HEK293 (cell line): ENCODE data around the gene MYCBPAP.

Experiments used
- CTCF ChIA-PET: fragments of 350-600 bp; formaldehyde crosslinking; extraction: SDS; loops from one replicate; lab custom pipeline; 2021; ENCODE audit warnings: antibody characterized with exemption; lab: Yijun Ruan, JAX
- POLR2A ChIA-PET: fragments of 300-600 bp; formaldehyde crosslinking; extraction: SDS; loops from one replicate; lab custom pipeline; 2020; ENCODE audit warnings: antibody characterized with exemption, inconsistent platforms; lab: Yijun Ruan, JAX
- H3K27ac ChIP-seq: fragments of 200-500 bp; sonication (Bioruptor generic); 2 replicates; pipeline ENCODE4 v1.5.1; 2014; ENCODE audit warnings: low read depth, low read length, control low read depth, inconsistent platforms; ENCODE audit errors: extremely low read depth
- H3K36me3 ChIP-seq, 2 experiments: fragments of 200-500 bp in 1 of 2; sonication (Bioruptor generic) in 1 of 2; 1 replicate in 1 of 2; 2 replicates in 1 of 2; pipeline ENCODE4 v1.5.1; 2014 to 2017; ENCODE audit warnings: inconsistent platforms in 2 of 2, low read length in 2 of 2; ENCODE audit not compliant: control insufficient read depth in 2 of 2, insufficient read depth in 1 of 2
- H3K4me1 ChIP-seq: fragments of 200-500 bp; sonication (Bioruptor generic); 2 replicates; pipeline ENCODE4 v1.5.1; 2014; ENCODE audit warnings: mild to moderate bottlenecking, low read length, inconsistent platforms; ENCODE audit not compliant: control insufficient read depth, insufficient read depth
- H3K4me3 ChIP-seq: 2 replicates; pipeline ENCODE4 v1.5.1; 2011; ENCODE audit warnings: low read depth, mild to moderate bottlenecking, control low read depth, low read length, moderate library complexity
- H3K9me3 ChIP-seq: fragments of 200-500 bp; sonication (Bioruptor generic); 2 replicates; pipeline ENCODE4 v1.5.1; 2014; ENCODE audit warnings: low read depth, low read length, inconsistent platforms; ENCODE audit not compliant: control insufficient read depth, insufficient read depth
- MEIS1 ChIP-seq: sonication (generic); formaldehyde crosslinking; IDR thresholded peaks from 2 replicates; pipeline ENCODE4 v1.8.1; 2022; ENCODE audit warnings: missing genetic modification reagents, mild to moderate bottlenecking, borderline replicate concordance
- ZBTB17 ChIP-seq: fragments of 450-650 bp; formaldehyde crosslinking; IDR thresholded peaks from 2 replicates; pipeline ENCODE4 v1.5.1; 2016; ENCODE audit warnings: missing biosample characterization, missing genetic modification characterization
- ZNF140 ChIP-seq: fragments of 450-650 bp; formaldehyde crosslinking; IDR thresholded peaks from 2 replicates; pipeline ENCODE4 v1.5.1; 2016; ENCODE audit warnings: missing biosample characterization, missing genetic modification characterization
- ZNF155 ChIP-seq: fragments of 450-650 bp; formaldehyde crosslinking; IDR thresholded peaks from 2 replicates; pipeline ENCODE4 v1.5.1; 2016; ENCODE audit warnings: missing biosample characterization, missing genetic modification characterization
- ZNF169 ChIP-seq: fragments of 450-650 bp; formaldehyde crosslinking; IDR thresholded peaks from 2 replicates; pipeline ENCODE4 v1.5.1; 2016; ENCODE audit warnings: missing biosample characterization, missing genetic modification characterization
- ZNF701 ChIP-seq: fragments of 450-650 bp; formaldehyde crosslinking; IDR thresholded peaks from 2 replicates; pipeline ENCODE4 v1.5.1; 2016; ENCODE audit warnings: missing biosample characterization, missing genetic modification characterization
- ZNF777 ChIP-seq: fragments of 450-650 bp; formaldehyde crosslinking; IDR thresholded peaks from 2 replicates; pipeline ENCODE4 v1.5.1; 2017; ENCODE audit warnings: missing biosample characterization, missing genetic modification characterization, borderline replicate concordance
- TF ChIP-seq, protein P1 (sequence below): fragments of 450-650 bp; formaldehyde crosslinking; IDR thresholded peaks from 2 replicates; pipeline ENCODE4 v1.5.1; 2016; ENCODE audit warnings: missing biosample characterization, missing genetic modification characterization
- TF ChIP-seq, protein P2 (sequence below): fragments of 450-650 bp; formaldehyde crosslinking; IDR thresholded peaks from 2 replicates; pipeline ENCODE4 v1.5.1; 2016; ENCODE audit warnings: missing biosample characterization, missing genetic modification characterization
- TF ChIP-seq, protein P3 (sequence below): fragments of 450-650 bp; formaldehyde crosslinking; IDR thresholded peaks from 2 replicates; pipeline ENCODE4 v1.5.1; 2016; ENCODE audit warnings: missing biosample characterization, missing genetic modification characterization
- TF ChIP-seq, protein P4 (sequence below): fragments of 450-650 bp; IDR thresholded peaks from 2 replicates; pipeline ENCODE4 v1.5.1; 2018; ENCODE audit warnings: missing biosample characterization, missing genetic modification characterization
- TF ChIP-seq, protein P5 (sequence below): fragments of 450-650 bp; formaldehyde crosslinking; conservative IDR thresholded peaks from 2 replicates; pipeline ENCODE4 v1.5.1; 2016; ENCODE audit warnings: low read depth, missing biosample characterization, missing genetic modification characterization

MYCBPAP gene

DNA sequence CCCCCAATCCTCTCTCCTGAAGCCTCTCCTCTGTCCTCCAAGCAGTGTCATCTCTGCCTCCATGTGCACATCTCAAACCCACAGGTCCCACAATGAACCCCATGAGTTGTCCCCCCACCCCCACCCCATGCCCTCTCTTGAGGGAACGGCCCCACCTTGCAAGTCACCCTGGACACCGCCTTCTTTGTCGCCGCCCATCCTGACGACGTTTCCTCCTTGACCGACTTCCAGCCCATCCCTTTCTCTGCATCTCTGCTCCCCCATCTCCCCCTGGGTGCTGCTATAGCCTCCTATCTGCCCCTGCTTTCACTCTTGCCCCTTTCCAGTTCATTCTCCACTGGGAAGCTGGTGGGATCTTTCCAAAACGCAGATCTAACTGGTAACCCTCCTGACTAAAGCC lies 37.1 kb downstream of the MYCBPAP start:
- Histone ChIP-seq H3K36me3 (peaks cover 0 to 12% of the 10 kb centered on the region in 2 experiments; a peak in 1 of 3 replicates), H3K4me1 (peaks cover 16% of the 10 kb centered on the region), H3K4me3 (no peak overlapping the region), H3K27ac (no peak overlapping the region), H3K9me3 (no peaks in the 10 kb centered on the region)
- ChIA-PET CTCF (interaction anchor here (0.6 to 6.7 kb wide), 5 partner anchors 15 to 140 kb away, joined by 3 to 58 read pairs (median 3); no protein-coding TSS in a partner anchor), POLR2A (no interaction called here)
- TF ChIP-seq ZNF155: no peak
- TF ChIP-seq, protein P1, sequence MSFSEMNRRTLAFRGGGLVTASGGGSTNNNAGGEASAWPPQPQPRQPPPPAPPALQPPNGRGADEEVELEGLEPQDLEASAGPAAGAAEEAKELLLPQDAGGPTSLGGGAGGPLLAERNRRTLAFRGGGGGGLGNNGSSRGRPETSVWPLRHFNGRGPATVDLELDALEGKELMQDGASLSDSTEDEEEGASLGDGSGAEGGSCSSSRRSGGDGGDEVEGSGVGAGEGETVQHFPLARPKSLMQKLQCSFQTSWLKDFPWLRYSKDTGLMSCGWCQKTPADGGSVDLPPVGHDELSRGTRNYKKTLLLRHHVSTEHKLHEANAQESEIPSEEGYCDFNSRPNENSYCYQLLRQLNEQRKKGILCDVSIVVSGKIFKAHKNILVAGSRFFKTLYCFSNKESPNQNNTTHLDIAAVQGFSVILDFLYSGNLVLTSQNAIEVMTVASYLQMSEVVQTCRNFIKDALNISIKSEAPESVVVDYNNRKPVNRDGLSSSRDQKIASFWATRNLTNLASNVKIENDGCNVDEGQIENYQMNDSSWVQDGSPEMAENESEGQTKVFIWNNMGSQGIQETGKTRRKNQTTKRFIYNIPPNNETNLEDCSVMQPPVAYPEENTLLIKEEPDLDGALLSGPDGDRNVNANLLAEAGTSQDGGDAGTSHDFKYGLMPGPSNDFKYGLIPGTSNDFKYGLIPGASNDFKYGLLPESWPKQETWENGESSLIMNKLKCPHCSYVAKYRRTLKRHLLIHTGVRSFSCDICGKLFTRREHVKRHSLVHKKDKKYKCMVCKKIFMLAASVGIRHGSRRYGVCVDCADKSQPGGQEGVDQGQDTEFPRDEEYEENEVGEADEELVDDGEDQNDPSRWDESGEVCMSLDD (tag by site-specific recombination): 0 out of 2 replicates have a peak, but pooled peaks have one; percentile 12

DNA sequence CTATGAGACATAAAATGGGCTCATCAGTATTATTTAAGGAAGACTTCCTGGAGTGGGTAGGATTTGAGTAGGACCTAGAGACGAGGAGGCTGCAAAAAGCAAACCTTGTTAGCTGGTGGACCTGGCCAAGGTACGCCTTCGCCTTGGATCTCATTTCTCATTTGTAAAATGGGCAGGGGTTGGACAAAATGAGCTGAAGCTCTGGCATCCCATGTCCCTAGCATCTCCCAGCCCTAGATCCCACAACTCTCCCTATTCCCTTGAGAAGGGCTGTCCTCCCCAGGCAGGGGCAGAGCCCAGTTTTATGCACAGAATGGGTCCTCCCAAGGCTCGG lies 38.4 kb downstream of the MYCBPAP start:
- H3K4me1 ChIP-seq: peaks cover 16% of the 10 kb centered on the region
- H3K4me3 ChIP-seq: no peak overlapping the region
- no peak for TF ChIP-seq ZNF701
- TF ChIP-seq, protein P2, sequence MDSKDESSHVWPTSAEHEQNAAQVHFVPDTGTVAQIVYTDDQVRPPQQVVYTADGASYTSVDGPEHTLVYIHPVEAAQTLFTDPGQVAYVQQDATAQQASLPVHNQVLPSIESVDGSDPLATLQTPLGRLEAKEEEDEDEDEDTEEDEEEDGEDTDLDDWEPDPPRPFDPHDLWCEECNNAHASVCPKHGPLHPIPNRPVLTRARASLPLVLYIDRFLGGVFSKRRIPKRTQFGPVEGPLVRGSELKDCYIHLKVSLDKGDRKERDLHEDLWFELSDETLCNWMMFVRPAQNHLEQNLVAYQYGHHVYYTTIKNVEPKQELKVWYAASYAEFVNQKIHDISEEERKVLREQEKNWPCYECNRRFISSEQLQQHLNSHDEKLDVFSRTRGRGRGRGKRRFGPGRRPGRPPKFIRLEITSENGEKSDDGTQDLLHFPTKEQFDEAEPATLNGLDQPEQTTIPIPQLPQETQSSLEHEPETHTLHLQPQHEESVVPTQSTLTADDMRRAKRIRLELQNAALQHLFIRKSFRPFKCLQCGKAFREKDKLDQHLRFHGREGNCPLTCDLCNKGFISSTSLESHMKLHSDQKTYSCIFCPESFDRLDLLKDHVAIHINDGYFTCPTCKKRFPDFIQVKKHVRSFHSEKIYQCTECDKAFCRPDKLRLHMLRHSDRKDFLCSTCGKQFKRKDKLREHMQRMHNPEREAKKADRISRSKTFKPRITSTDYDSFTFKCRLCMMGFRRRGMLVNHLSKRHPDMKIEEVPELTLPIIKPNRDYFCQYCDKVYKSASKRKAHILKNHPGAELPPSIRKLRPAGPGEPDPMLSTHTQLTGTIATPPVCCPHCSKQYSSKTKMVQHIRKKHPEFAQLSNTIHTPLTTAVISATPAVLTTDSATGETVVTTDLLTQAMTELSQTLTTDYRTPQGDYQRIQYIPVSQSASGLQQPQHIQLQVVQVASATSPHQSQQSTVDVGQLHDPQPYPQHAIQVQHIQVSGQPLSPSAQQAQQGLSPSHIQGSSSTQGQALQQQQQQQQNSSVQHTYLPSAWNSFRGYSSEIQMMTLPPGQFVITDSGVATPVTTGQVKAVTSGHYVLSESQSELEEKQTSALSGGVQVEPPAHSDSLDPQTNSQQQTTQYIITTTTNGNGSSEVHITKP (tag by site-specific recombination): peak; percentile 72; the same call in 1 of the 2 replicates
- TF ChIP-seq MEIS1 (CRISPR knock-in tag): no peak
- TF ChIP-seq, protein P3, sequence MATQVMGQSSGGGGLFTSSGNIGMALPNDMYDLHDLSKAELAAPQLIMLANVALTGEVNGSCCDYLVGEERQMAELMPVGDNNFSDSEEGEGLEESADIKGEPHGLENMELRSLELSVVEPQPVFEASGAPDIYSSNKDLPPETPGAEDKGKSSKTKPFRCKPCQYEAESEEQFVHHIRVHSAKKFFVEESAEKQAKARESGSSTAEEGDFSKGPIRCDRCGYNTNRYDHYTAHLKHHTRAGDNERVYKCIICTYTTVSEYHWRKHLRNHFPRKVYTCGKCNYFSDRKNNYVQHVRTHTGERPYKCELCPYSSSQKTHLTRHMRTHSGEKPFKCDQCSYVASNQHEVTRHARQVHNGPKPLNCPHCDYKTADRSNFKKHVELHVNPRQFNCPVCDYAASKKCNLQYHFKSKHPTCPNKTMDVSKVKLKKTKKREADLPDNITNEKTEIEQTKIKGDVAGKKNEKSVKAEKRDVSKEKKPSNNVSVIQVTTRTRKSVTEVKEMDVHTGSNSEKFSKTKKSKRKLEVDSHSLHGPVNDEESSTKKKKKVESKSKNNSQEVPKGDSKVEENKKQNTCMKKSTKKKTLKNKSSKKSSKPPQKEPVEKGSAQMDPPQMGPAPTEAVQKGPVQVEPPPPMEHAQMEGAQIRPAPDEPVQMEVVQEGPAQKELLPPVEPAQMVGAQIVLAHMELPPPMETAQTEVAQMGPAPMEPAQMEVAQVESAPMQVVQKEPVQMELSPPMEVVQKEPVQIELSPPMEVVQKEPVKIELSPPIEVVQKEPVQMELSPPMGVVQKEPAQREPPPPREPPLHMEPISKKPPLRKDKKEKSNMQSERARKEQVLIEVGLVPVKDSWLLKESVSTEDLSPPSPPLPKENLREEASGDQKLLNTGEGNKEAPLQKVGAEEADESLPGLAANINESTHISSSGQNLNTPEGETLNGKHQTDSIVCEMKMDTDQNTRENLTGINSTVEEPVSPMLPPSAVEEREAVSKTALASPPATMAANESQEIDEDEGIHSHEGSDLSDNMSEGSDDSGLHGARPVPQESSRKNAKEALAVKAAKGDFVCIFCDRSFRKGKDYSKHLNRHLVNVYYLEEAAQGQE (tag by site-specific recombination): 0 out of 2 replicates have a peak, but pooled peaks have one; percentile 16
- TF ChIP-seq, protein P4, sequence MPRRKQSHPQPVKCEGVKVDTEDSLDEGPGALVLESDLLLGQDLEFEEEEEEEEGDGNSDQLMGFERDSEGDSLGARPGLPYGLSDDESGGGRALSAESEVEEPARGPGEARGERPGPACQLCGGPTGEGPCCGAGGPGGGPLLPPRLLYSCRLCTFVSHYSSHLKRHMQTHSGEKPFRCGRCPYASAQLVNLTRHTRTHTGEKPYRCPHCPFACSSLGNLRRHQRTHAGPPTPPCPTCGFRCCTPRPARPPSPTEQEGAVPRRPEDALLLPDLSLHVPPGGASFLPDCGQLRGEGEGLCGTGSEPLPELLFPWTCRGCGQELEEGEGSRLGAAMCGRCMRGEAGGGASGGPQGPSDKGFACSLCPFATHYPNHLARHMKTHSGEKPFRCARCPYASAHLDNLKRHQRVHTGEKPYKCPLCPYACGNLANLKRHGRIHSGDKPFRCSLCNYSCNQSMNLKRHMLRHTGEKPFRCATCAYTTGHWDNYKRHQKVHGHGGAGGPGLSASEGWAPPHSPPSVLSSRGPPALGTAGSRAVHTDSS (tag by site-specific recombination): no peak
- no peak for TF ChIP-seq ZNF169
- TF ChIP-seq ZNF777: no peak
- TF ChIP-seq, protein P5, sequence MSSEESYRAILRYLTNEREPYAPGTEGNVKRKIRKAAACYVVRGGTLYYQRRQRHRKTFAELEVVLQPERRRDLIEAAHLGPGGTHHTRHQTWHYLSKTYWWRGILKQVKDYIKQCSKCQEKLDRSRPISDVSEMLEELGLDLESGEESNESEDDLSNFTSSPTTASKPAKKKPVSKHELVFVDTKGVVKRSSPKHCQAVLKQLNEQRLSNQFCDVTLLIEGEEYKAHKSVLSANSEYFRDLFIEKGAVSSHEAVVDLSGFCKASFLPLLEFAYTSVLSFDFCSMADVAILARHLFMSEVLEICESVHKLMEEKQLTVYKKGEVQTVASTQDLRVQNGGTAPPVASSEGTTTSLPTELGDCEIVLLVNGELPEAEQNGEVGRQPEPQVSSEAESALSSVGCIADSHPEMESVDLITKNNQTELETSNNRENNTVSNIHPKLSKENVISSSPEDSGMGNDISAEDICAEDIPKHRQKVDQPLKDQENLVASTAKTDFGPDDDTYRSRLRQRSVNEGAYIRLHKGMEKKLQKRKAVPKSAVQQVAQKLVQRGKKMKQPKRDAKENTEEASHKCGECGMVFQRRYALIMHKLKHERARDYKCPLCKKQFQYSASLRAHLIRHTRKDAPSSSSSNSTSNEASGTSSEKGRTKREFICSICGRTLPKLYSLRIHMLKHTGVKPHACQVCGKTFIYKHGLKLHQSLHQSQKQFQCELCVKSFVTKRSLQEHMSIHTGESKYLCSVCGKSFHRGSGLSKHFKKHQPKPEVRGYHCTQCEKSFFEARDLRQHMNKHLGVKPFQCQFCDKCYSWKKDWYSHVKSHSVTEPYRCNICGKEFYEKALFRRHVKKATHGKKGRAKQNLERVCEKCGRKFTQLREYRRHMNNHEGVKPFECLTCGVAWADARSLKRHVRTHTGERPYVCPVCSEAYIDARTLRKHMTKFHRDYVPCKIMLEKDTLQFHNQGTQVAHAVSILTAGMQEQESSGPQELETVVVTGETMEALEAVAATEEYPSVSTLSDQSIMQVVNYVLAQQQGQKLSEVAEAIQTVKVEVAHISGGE (tag by site-specific recombination): no peak
- no peak for TF ChIP-seq ZNF140
- peak; percentile 71; the same call in 1 of the 2 replicates for TF ChIP-seq ZBTB17 (tag by site-specific recombination)
- ChIA-PET POLR2A (interaction anchor here (0.9 to 1.4 kb wide), 2 partner anchors 14 to 64 kb away, joined by 3 to 4 read pairs; partner anchors contain the start of gene CACNA1G), CTCF (interaction anchor here (0.5 to 7.4 kb wide), 17 partner anchors 9 to 295 kb away, joined by 3 to 231 read pairs (median 4); partner anchors contain the start of gene CACNA1G)
- no peaks in the 10 kb centered on the region for H3K9me3 ChIP-seq
- H3K36me3 ChIP-seq: peaks cover 0 to 21% of the 10 kb centered on the region in 2 experiments; a peak in 1 of 3 replicates
- no peak overlapping the region for H3K27ac ChIP-seq
